Spleen (tissue), 7 donors: ENCODE results near the gene SPATA1.

Experiments used
- POLR2A ChIP-seq, 3 donors: fragments of 450-650 bp; IDR thresholded peaks; one replicate each; pipeline ENCODE4 v1.5.1; 2017; ENCODE audit warnings: antibody characterized with exemption in 3 of 3, mild to moderate bottlenecking in 1 of 3
- TF ChIP-seq, protein P1 (sequence below), 11 experiments: fragments of 200-600 bp in 7 of 11; fragments of 450-650 bp in 4 of 11; sonication (generic) in 4 of 11; IDR thresholded peaks in 8 of 11; conservative IDR thresholded peaks in 3 of 11; 1 replicate in 7 of 11; 2 replicates in 4 of 11; pipeline versions ENCODE4 v1.4.0 to v1.8.0; 2016 to 2021; ENCODE audit warnings: antibody characterized with exemption in 11 of 11, inconsistent platforms in 4 of 11, mild to moderate bottlenecking in 1 of 11
- donor health status: DM: no; HTN: no; CAD: no; lungs with moderate emphysema.
- donor health status: DM: no; HTN: no; CAD: no.
- donor health status: DM: no; HTN: no; CAD: no.

DNA sequence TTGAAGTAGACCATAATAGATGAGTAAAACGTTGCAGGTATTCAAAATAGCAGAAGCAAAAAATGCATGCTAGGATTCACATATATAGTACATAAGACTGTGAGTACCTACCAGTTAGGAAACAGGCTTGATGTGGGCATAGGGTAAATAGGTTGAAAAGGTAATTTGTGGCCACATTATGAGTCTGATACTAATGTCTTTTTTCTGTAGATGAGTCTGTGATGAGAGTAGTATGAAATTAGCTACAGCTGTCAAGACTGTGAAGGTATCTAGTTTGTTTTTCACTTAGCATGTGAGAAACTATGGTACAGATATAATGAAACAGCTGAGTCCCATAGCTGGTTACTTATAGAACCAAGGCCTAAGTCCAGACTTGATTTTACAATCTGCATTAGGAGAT lies 12.4 kb upstream of the SPATA1 start:
- no peak for TF ChIP-seq POLR2A (IDR thresholded peaks at IDR 0.05)
- TF ChIP-seq, protein P1, sequence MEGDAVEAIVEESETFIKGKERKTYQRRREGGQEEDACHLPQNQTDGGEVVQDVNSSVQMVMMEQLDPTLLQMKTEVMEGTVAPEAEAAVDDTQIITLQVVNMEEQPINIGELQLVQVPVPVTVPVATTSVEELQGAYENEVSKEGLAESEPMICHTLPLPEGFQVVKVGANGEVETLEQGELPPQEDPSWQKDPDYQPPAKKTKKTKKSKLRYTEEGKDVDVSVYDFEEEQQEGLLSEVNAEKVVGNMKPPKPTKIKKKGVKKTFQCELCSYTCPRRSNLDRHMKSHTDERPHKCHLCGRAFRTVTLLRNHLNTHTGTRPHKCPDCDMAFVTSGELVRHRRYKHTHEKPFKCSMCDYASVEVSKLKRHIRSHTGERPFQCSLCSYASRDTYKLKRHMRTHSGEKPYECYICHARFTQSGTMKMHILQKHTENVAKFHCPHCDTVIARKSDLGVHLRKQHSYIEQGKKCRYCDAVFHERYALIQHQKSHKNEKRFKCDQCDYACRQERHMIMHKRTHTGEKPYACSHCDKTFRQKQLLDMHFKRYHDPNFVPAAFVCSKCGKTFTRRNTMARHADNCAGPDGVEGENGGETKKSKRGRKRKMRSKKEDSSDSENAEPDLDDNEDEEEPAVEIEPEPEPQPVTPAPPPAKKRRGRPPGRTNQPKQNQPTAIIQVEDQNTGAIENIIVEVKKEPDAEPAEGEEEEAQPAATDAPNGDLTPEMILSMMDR (IDR thresholded peaks at IDR 0.05 in 8 of 11, conservative IDR thresholded peaks at IDR 0.05 in 3 of 11) = no peak
